HEK293 (cell line): ENCODE data around the gene MYH6.

Experiments
- CTCF ChIA-PET: fragments of 350-600 bp; formaldehyde crosslinking; extraction: SDS; loops from one replicate; lab custom pipeline; 2021; ENCODE audit warnings: antibody characterized with exemption; lab: Yijun Ruan, JAX
- POLR2A ChIA-PET: fragments of 300-600 bp; formaldehyde crosslinking; extraction: SDS; loops from one replicate; lab custom pipeline; 2020; ENCODE audit warnings: antibody characterized with exemption, inconsistent platforms; lab: Yijun Ruan, JAX
- H3K27ac ChIP-seq: fragments of 200-500 bp; sonication (Bioruptor generic); 2 replicates; pipeline ENCODE4 v1.5.1; 2014; ENCODE audit warnings: low read depth, low read length, control low read depth, inconsistent platforms; ENCODE audit errors: extremely low read depth
- H3K36me3 ChIP-seq, 2 experiments: fragments of 200-500 bp in 1 of 2; sonication (Bioruptor generic) in 1 of 2; 1 replicate in 1 of 2; 2 replicates in 1 of 2; pipeline ENCODE4 v1.5.1; 2014 to 2017; ENCODE audit warnings: inconsistent platforms in 2 of 2, low read length in 2 of 2; ENCODE audit not compliant: control insufficient read depth in 2 of 2, insufficient read depth in 1 of 2
- H3K4me1 ChIP-seq: fragments of 200-500 bp; sonication (Bioruptor generic); 2 replicates; pipeline ENCODE4 v1.5.1; 2014; ENCODE audit warnings: mild to moderate bottlenecking, low read length, inconsistent platforms; ENCODE audit not compliant: control insufficient read depth, insufficient read depth
- H3K4me3 ChIP-seq: 2 replicates; pipeline ENCODE4 v1.5.1; 2011; ENCODE audit warnings: low read depth, mild to moderate bottlenecking, control low read depth, low read length, moderate library complexity
- H3K9me3 ChIP-seq: fragments of 200-500 bp; sonication (Bioruptor generic); 2 replicates; pipeline ENCODE4 v1.5.1; 2014; ENCODE audit warnings: low read depth, low read length, inconsistent platforms; ENCODE audit not compliant: control insufficient read depth, insufficient read depth
- CTCF ChIP-seq: fragments of 450-650 bp; formaldehyde crosslinking; IDR thresholded peaks from 2 replicates; pipeline ENCODE4 v1.5.1; 2016; ENCODE audit warnings: missing biosample characterization, missing genetic modification characterization
- GLI4 ChIP-seq: fragments of 450-650 bp; formaldehyde crosslinking; IDR thresholded peaks from 2 replicates; pipeline ENCODE4 v1.5.1; 2016; ENCODE audit warnings: missing biosample characterization, missing genetic modification characterization
- HOXD13 ChIP-seq: sonication (generic); formaldehyde crosslinking; IDR thresholded peaks from 2 replicates; pipeline ENCODE4 v1.8.0; 2022; ENCODE audit warnings: missing genetic modification reagents, borderline replicate concordance
- IKZF3 ChIP-seq: fragments of 450-650 bp; IDR thresholded peaks from 2 replicates; pipeline ENCODE4 v1.5.0; 2018; ENCODE audit warnings: missing biosample characterization, mild to moderate bottlenecking, missing genetic modification characterization, moderate library complexity
- KLF8 ChIP-seq: fragments of 450-650 bp; formaldehyde crosslinking; IDR thresholded peaks from 2 replicates; pipeline ENCODE4 v1.5.1; 2016; ENCODE audit warnings: missing biosample characterization, missing genetic modification characterization
- PRDM2 ChIP-seq: fragments of 450-650 bp; formaldehyde crosslinking; IDR thresholded peaks from 2 replicates; pipeline ENCODE4 v1.5.1; 2016; ENCODE audit warnings: missing biosample characterization, missing genetic modification characterization, borderline replicate concordance
- REPIN1 ChIP-seq: fragments of 450-650 bp; formaldehyde crosslinking; IDR thresholded peaks from 2 replicates; pipeline ENCODE4 v1.5.1; 2017; ENCODE audit warnings: missing biosample characterization, missing genetic modification characterization, low read depth
- ZBTB7A ChIP-seq: fragments of 450-650 bp; formaldehyde crosslinking; IDR thresholded peaks from 2 replicates; pipeline ENCODE4 v1.5.1; 2016; ENCODE audit warnings: low read depth, missing biosample characterization, missing genetic modification characterization
- ZFP37 ChIP-seq: fragments of 450-650 bp; formaldehyde crosslinking; IDR thresholded peaks from 2 replicates; pipeline ENCODE4 v1.5.1; 2016; ENCODE audit warnings: missing biosample characterization, missing genetic modification characterization
- ZNF174 ChIP-seq: fragments of 450-650 bp; formaldehyde crosslinking; IDR thresholded peaks from 2 replicates; pipeline ENCODE4 v1.5.0; 2017; ENCODE audit warnings: missing biosample characterization, mild to moderate bottlenecking, missing genetic modification characterization
- ZNF274 ChIP-seq, 2 experiments: fragments of 200-500 bp in 1 of 2; fragments of 450-650 bp in 1 of 2; sonication (Bioruptor generic) in 1 of 2; formaldehyde crosslinking in 1 of 2; IDR thresholded peaks; 2 replicates each; pipeline versions ENCODE4 v1.5.1 to v1.6.1; 2014 to 2016; ENCODE audit warnings: borderline replicate concordance in 1 of 2, inconsistent platforms in 1 of 2, low read length in 1 of 2, missing biosample characterization in 1 of 2, missing genetic modification characterization in 1 of 2
- ZNF292 ChIP-seq: fragments of 450-650 bp; formaldehyde crosslinking; IDR thresholded peaks from 2 replicates; pipeline ENCODE4 v1.5.1; 2016; ENCODE audit warnings: low read depth, missing biosample characterization, missing genetic modification characterization, borderline replicate concordance
- ZNF335 ChIP-seq: fragments of 450-650 bp; formaldehyde crosslinking; conservative IDR thresholded peaks from 2 replicates; pipeline ENCODE4 v1.5.1; 2016; ENCODE audit warnings: missing biosample characterization, missing genetic modification characterization
- ZNF37A ChIP-seq: fragments of 450-650 bp; IDR thresholded peaks from 2 replicates; pipeline ENCODE4 v1.5.1; 2018; ENCODE audit warnings: missing biosample characterization, missing genetic modification characterization
- ZNF600 ChIP-seq: fragments of 450-650 bp; formaldehyde crosslinking; IDR thresholded peaks from 2 replicates; pipeline ENCODE4 v1.5.1; 2016; ENCODE audit warnings: missing biosample characterization, missing genetic modification characterization
- ZNF623 ChIP-seq: fragments of 450-650 bp; formaldehyde crosslinking; IDR thresholded peaks from 2 replicates; pipeline ENCODE4 v1.5.1; 2016; ENCODE audit warnings: missing biosample characterization, missing genetic modification characterization
- ZNF747 ChIP-seq: fragments of 450-650 bp; formaldehyde crosslinking; IDR thresholded peaks from 2 replicates; pipeline ENCODE4 v1.5.1; 2016; ENCODE audit warnings: missing biosample characterization, missing genetic modification characterization
- ZSCAN16 ChIP-seq: fragments of 450-650 bp; formaldehyde crosslinking; IDR thresholded peaks from 2 replicates; pipeline ENCODE4 v1.5.1; 2016; ENCODE audit warnings: missing biosample characterization, missing genetic modification characterization

The MYH6 gene

GRCh38 chr14:23347406-23348296 lies 60.4 kb downstream of the MYH6 start:
- no peaks in the 10 kb centered on the region for H3K9me3 ChIP-seq
- no peaks in the 10 kb centered on the region for H3K36me3 ChIP-seq
- no peak overlapping the region for H3K4me3 ChIP-seq
- no peaks in the 10 kb centered on the region for H3K4me1 ChIP-seq
- CTCF ChIA-PET = interaction anchor here (0.6 kb wide), 1 partner anchor 12 kb away, joined by 3 read pairs; no protein-coding TSS in a partner anchor
- TF ChIP-seq HOXD13 (CRISPR knock-in tag) (no peak), ZBTB7A (no peak), GLI4 (tag by site-specific recombination) (no peak), PRDM2 (tag by site-specific recombination) (no peak), CTCF (tag by site-specific recombination) (no peak), ZNF747 (tag by site-specific recombination) (no peak), ZNF600 (tag by site-specific recombination) (no peak), REPIN1 (tag by site-specific recombination) (no peak), KLF8 (tag by site-specific recombination) (no peak), ZNF623 (tag by site-specific recombination) (no peak), ZNF174 (no peak), ZNF335 (tag by site-specific recombination) (no peak), ZFP37 (no peak), ZSCAN16 (no peak), ZNF37A (tag by site-specific recombination) (no peak), ZNF292 (tag by site-specific recombination) (no peak), ZNF274 (IDR thresholded peaks at IDR 0.05; ENCODE audit: low read length) (no peak), ZNF274 (tag by site-specific recombination; IDR thresholded peaks at IDR 0.05; ENCODE audit: borderline replicate concordance) (no peak), IKZF3 (no peak)
- POLR2A ChIA-PET = no interaction called here
- H3K27ac ChIP-seq = no peak overlapping the region
